Stimulated activated CD8-positive, alpha-beta memory T cell treated with anti-CD3 and anti-CD28 coated beads, Interleukin-15, amount 100 ng/mL, for 1 hour (primary cell): ENCODE results near the gene CABP4.

Source experiments
- DNase-seq: peaks from one replicate; pipeline ENCODE4 v3.0.0-alpha.2; 2020; ENCODE audit warnings: low read depth

CABP4 gene

DNA sequence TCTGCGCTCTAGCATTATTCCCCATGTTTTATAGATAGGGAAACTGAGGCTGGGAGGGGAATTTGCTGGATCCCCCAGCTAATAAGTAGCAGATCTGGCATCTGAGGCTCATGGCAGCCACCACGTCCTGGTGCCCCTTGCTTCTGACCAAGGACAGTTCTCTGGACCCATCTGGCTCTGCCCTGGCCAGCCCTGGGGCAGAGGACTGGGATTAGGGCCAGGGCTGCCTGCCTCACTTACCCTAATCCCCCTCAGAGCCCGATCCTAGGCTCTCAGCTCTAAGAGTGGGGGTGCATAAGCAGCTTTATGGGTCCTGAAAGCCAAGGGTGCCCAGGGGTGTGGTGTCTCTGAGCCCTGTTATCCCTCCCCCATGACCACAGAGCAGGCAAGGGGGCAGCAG, at the start of gene CABP4:
Gene CABP4, plus strand, starts transcription at position 301 of the 400 bp plus-strand sequence. Its CDS starts 70 bp downstream, at position 371.
- DNase-seq: no peak

DNA sequence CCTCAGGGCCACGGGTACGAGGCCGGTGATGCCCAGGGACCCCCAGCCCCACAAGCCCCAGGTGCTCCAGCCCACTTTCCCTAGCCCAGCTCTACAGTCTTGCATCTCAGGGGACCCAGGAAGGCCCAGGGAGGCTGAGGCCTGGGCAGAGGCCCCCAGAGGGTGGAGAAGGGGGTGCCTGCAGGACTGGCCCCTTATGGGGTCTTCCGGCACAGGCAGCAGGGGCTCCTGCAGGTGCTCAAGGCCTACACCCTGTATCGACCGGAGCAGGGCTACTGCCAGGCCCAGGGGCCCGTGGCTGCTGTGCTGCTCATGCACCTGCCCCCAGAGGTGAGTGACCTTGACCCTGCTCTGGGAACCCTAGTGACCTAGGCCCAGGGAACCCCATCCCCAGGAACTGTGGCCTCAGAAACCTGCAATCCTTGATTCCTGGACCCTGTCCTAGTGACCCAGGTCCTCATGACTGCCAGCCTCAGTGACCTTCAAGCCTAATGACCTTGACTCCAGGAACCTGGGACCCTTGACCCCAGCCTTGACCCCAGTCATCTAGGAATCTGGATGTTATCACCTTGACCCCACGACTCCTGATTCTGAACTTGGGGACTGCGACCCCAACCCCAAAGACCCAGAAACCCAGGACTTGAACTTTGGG, 49.3 kb upstream of the CABP4 start:
- no peak for DNase-seq

DNA sequence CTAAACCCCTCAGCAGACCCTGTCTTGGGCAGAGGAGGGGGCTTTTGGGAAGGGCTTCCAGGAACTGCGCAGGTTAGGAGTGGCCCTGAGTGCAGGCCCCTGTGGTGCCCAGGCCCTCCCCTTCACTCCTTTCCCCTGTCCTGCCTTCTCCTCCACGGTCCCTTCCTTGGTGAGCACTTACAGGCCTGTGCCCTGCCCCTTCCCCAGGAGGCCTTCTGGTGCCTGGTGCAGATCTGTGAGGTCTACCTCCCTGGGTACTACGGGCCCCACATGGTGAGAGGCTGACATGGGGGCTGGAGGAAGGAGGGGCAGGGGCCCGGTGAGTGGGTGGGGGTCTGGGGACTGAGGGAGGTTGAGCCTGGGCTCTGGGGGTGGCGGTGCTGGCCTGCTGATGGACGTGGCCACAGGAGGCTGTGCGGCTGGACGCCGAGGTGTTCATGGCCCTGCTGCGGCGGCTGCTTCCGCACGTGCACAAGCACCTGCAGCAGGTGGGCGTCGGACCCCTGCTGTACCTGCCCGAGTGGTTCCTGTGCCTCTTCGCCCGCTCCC, 48.7 kb upstream of the CABP4 start:
- no peak for DNase-seq

DNA sequence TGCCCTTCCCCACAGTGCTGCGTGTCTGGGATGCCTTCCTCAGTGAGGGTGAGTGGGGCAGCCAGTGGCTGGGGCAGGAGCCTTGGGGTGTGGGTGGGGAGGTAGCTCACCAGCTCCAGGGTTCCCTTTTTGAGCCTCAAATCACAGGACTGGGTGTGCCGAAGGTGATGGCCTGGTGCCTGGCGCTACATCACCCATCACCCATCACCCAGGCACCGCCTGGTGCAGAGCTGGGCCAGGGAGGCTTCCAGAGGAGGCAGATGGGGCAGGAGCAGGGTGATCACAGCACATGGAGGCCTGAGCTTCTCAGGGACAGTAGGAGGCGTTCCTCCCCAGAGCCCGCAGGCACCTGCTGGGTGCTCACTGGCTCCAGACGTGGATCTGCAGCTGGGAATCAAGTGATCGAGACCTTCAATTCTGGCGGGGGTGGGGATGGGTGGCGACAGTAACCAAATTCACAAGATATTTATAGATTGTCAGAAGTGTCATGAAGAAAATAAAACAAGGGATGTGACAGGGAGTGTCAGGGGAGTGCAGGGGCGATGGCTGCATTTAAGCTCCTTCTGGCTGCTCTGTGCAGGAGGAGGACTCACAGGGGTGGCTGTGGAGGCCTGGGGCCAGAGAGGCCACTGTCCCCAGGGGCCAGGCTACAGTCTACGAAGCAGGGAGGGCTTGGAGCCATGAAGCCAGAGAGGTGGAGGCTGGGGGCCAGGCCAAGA, 48.0 kb upstream of the CABP4 start:
- DNase-seq: no peak

DNA sequence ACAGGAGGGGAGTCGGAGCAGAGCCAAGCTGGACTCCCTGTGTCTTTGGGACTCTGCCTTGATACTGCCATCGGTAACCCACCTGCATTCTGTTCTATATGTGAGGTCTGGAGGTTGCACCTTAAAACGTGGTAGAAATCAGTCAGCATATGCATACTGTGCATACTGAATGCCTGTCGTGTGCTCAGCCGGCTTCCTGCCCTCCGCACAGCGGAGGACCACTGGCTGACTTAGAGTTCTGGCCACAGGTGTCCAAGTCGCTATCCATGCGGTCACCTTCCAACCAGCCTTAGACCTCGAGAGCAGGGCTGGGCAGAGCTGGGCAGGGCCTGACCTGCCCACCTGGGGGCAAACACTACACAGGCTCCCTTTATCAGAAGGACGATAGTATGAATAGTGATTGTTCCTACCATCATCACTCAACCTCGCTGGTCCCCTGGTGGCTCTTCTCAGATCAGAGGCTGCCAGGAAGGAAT, 47.4 kb upstream of the CABP4 start:
- DNase-seq: no peak

DNA sequence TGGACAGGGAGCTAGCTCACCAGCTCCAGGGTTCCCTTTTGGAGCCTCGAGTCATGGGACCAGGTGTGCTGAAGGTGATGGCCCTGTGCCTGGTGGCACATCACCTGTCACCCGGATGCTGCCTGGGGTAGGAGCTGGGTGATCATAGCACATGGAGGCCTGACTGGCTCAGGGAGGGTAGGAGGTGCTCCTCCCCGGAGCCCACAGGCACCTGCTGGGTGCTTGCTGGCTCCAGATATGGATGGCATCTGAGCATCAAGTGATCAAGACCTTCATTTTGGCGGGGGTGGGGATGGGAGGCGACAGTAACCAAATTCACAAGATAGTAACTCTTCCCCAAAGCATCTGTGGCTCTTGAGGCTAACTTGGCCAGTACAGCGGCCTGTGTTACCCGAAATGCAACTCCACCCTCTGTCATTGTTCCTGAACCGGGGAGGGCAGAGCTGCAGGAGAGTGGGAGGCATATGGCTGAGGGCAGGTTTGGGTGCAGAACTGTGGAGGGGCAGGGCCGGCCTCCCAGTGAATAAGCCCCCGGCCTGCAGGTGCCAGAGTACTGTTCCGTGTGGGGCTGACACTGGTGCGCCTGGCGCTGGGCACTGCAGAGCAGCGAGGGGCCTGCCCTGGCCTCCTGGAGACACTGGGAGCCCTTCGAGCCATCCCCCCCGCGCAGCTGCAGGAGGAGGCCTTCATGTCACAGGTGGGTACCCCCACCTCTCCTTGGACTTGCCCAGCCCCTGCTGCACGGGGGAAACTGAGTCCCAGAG, 46.5 kb upstream of the CABP4 start:
- no peak for DNase-seq

DNA sequence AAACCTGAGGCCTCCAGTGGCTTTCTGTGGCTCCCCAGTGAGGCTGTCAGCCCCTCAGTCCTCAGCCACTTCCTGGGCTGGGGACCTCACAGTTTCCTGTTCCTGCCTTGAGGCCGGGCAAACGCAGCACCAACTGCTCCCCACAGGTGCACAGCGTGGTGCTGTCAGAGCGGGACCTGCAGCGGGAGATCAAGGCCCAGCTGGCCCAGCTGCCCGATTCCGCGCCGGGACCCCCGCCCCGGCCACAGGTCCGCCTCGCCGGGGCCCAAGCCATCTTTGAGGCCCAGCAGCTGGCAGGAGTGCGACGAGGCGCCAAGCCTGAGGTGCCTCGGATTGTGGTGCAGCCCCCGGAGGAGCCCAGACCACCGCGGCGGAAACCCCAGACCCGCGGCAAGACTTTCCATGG, 45.9 kb upstream of the CABP4 start:
- no peak for DNase-seq

DNA sequence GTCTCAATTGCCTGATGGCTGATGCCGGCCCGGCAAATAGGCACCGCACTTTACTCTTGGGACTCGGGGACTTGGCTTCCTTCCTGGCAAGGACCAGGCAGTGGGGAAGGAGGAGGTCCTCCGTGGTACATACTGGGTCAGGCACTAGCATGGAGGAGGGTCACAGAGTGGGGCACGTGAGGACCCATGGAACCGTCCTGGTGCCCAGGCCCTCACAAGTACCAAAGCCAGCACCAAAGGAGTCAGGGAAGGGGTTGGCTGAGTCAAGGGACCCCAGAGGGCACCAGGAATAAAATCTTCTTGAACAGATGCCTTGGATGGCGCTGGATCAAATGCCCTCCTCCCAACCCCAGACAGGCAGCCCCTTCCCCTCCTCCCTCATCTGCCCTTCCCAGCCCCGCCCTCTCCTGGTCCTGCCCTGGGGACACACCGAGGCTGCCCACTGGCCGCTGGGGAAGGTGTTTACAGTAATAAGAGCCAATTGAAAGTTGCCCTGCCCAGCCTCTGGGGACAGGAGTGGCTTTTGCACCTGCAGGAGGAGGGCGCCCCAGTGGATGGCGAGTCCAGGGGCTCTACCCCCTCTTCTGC, 45.3 kb upstream of the CABP4 start:
- no peak for DNase-seq

DNA sequence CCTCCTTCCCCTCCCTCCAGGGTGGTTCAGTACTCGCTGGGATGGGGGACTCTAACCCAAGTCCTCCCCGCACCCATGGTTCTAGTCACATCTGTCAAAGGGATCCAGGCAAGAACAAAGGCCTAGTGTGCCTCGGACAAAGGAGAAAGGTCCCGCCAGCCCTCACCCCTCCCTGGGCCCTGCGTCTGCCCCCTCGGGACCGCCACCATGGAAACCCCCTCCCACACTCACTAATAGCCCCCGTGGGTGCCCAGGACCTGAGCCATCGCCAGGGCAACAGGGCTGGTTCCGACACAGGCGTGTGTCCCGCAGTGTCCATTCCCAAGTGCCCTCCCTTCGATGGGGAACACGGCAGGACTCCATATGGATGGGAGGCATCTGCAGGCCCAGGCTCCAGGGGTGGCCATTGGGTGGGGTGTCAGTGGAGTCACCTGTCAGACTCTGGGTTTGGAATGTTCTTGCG, 44.8 kb upstream of the CABP4 start:
- DNase-seq: no peak

DNA sequence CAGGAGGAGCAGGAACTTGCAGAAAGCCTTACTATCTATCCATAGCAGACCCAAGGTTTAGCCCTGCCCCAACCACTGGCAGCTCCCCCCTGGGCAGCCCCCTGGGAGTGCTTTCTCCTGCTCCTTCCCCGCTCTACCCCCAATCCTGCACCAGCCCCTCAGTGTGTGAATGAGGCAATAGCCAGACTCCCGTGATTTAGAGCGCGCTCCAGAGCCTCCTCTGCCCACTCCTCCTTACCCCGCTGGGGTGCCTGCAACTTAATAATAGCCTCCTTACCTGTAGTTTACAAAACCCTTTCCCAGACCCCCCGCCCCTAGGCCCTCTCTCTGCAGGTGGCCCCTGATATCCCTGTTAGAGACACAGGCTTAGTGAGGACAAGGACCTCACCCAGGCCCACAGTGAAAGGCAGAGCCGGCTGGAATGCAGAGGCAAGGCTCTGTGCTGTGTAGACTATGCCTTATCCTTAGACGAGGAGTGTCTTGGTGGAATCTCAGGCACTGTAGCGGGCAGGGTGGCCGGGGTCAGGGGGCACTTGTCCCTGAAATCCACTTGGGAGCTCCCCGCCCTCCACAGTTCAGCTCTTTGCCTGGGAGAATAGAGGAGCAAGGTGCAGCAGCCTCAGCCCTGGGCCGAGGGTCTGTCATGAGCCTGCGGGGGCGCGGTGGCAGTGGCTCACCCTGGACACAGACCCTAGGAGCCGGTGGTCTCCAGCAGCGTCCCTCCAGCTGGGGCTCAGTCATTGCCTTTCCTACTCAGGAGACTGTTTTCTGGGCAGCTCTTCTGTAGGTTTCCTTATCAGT, 44.0 kb upstream of the CABP4 start:
- no peak for DNase-seq

DNA sequence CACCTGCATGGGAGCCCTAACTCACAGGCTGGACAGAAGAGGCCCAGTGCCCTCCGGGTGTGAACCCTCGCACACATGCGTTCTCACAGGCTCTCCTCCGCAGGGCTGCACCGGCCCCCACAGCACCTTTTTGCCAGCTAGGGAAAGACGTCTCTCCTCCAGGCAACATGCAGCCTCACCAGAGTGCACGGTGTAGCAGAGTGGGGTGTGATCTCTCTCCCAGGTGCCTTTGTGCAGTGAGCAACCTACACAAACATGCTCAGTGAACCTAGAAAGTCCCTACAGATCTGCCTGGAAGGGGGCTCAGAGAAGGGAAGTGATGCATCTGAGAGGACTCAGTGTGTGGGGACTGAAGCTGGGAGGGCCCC, 43.4 kb upstream of the CABP4 start:
- no peak for DNase-seq

DNA sequence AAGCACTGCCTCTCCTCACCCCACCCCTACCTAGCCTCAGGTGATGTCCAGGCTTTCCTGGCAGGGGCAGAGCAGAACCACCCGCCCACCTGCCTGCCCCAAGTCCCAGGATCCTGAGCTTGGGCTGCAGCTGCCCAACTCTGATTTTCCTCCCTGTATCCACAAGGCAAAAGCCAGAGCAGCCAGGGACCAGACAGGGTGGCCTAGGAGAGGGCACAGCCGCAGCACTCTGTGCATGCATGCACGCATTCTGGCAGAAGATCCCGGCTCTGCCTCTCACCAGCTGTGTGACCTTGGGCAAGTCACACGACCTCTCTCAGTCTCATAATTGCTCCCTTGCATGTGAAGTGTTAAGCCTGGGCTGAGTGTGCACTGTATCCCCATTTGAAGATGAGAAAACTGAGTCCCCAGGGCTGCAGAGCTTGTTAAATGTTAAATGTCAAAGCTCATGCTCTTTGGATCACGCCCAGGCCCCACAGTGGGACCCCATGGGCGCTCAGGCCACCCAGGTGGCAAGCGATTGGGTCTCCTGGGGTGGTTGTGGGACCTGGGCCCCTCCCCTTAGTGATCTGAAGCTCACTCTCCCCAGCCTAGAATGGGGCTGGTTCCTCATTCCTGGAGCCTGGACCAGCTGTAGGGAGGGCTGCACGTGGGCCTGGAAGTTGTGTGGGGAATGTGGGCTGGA, 42.5 kb upstream of the CABP4 start:
- DNase-seq: no peak

DNA sequence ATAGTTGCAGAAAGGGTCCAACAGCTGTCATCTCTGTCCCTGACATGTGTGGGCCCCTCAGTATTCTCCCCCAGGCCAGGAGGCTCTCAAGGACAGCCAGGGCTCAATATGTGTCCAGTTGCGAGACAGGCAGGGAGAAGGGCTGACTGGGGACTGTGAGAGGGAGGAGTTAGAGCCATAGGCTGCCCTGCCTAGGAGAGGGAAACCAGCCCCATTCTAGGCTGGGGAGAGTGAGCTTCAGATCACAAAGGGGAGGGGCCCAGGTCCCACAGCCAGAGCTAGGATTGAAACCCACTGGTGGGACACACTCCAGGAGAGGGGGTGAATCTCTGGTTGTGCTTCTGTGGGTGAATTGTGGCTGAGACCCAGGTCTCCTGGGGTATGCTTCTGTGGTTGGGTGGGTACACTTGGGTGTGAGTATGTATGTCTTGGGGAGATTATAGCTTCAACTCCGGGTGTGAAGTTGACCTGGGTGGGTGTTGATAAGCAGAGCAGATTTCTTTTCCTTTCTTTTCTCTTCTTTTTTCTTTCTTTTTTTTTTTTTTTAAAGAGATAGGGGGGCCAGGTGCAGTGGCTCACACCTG, 41.8 kb upstream of the CABP4 start:
- no peak for DNase-seq

DNA sequence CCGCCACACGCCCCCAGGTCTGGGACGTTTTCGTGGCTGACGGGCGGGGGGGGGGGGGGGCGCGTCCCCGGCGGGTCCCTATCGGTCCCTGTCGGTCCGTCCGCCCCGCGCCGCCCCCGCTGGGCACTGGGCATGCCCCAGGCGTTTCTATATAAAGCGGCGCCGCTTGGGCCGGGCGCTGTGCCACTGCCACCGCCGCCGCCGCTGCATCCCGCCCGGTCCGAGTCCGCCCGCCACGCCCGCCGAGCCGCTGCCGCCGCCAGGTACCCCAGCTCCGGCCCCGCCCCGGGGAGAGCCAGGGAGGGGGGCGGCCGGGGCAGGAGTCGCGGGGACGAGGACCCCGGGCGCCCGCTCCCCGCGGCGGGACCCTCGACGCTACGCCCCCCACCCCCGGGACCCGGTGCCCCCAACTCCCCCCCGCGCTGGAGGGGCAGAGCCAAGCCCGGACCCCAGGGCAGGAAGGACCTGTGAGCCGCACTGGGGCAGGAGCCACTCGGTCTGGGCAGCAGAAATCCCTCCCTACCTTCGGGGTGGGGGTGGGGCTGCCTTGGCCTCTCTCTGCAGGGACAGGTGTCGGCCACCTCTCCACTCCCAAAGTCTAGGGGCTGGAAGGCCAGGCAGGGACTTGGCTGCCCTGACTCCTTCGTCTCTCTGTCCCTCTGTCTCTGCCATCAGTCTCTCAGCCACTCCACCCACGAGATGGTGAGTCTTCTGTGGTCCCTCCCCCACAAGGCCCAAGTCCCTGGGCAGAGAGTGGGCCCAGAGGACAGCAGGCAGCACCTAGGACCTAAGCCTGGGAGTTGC, 39.5 kb upstream of the CABP4 start, which contains the start of gene CARNS1:
Gene CARNS1, plus strand, starts transcription at position 178 of the 804 bp plus-strand sequence. Its CDS starts 522 bp downstream, at position 700.
- DNase-seq: no peak

DNA sequence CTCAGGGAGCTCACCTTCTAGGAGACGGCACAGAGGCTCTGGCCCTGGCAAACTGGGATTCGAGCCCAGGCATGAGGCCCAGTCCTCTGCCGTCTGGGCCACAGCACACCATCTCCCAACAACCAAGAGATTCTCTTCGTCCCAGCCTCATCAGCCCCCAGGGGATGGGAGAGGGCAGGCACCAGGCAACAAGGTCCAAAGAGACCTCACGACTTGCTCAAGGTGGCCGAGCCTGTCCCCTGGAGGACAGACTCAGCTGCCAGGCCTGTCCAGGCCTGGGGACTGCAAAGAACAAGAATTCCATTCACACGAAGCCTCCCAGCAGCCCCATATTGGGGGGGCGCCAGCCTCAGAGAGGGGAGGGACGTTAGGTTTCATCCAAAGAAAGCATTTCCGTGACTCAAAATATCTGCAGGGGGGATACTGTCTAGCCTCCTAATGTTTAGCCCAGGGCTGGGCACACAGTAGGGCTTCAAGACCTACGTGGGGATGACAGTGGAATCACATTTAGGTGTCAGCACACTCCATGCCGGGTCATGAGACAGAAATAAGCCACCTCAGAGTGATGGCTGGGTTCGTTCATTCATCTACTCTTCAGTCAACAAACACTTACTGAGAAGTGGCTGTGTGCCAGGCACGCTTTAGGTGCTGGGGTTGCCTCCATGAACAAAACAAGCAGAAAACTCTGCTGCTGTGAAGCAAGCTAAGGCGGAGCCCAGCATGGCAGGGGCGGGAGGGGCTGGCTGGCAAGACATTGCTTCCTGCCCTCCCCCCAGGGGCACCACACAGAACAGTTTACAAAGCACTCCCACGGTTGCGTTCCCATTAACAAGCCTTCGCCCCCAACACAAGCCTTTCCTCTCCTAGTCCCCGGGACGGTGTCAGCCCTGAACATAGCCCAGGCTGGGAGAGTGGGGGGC, 38.5 kb upstream of the CABP4 start:
- peak; percentile 53 for DNase-seq

DNA sequence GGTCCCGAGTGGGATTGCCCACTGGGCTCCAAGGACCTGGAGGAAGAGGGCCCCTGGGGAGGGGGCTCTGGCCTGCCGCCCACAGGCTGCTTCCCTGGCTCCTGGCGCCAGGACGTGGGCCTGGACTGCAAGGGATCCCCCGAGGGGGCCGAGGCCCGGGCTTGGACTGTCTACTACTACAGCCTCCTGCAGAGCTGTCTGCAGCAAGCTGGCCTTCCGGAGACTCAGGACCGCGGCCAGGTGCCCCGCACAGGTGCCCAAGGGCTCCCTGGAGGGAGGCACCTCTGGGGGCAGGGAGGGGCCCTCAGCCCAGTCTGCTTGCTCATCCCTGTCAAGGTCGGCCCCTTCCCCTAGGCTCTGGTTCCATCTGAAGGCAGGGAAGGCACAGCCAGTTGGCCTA, 37.7 kb upstream of the CABP4 start:
- no peak for DNase-seq

DNA sequence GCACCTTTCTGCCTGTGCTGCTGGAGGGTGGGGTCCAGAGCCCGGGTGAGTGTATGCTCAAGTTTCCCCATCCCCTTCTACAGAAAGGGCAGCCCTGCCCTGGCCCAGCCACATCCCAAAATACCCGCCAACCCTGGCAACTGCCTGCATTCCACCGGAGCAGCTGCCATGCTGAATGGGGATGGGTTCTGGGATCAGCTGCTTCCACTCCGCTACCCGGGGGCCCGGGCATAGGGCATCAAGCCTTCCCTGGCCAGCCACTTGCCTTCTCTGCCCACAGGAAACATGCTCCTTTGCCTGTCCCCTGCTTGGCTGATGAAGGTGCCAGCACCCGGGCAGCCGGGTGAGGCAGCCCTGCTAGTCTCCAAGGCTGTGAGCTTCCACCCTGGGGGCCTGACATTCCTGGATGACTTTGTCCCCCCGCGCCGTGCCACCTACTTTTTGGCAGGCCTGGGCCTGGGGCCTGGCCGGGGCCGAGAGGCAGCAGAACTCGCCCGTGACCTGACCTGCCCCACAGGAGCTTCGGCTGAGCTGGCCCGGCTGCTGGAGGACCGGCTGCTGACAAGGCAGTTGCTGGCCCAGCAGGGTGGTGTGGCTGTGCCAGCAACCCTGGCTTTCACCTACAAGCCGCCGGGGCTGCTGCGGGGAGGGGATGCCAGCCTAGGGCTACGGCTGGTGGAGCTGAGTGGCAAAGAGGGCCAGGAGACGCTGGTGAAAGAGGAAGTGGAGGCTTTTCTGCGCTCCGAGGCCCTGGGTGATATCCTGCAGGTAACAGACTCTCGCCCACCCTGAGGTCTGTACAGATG, 36.5 kb upstream of the CABP4 start:
- no peak for DNase-seq
